Cardiac fibroblast (primary cell): ENCODE measurements around the gene CLEC16A.

Source experiments
- DNase-seq, 2 donors: peaks; one replicate each; pipeline versions ENCODE4 v3.0.0 to v3.0.0-alpha.2; 2010; ENCODE audit warnings: low read depth in 2 of 2
- H3K4me3 ChIP-seq, 2 donors: replicated peaks in 1 of 2; 1 replicate in 1 of 2; 2 replicates in 1 of 2; pipeline ENCODE4 v1.5.1; 2011; ENCODE audit warnings: low read depth in 2 of 2, low read length in 2 of 2, mild to moderate bottlenecking in 2 of 2, moderate library complexity in 1 of 2
- CTCF ChIP-seq: IDR thresholded peaks from one replicate; pipeline ENCODE4 v1.5.1; 2011; ENCODE audit warnings: low read depth, mild to moderate bottlenecking, low read length, inconsistent platforms

CLEC16A gene

GRCh38 chr16:11138022-11138768 is 193.8 kb downstream of the CLEC16A start:
- DNase-seq, result no peak
- no peak overlapping the region for H3K4me3 ChIP-seq
- TF ChIP-seq CTCF, result no peak

DNA sequence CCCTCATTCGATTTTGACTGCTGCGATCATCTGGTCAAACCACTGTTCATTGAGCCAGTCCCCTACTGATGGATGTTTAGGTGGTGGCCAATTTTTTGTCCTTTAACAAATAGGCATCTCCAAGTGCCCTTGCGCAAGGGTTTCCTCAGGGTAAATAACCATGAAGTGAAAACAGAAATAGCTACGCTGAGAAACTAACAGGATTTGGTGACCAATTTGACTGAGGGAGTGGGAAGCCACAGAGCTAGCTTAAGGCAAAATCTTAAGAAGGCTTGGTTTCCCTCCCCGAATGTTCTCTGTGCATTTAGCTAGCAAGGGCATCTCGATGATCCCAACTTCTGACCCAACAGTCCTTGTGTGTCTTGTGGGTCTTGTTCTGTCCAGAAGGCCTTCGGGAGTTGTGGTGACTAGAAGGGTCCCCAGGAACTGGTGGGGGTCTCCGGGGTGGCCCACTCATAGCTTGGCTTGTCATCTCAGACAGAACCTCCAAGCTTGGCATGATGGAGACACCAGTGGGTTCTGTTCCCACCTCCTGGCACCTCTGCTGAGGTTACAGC is 194.5 kb downstream of the CLEC16A start:
- TF ChIP-seq CTCF, result no peak
- DNase-seq, result no peak
- no peak overlapping the region for H3K4me3 ChIP-seq

DNA sequence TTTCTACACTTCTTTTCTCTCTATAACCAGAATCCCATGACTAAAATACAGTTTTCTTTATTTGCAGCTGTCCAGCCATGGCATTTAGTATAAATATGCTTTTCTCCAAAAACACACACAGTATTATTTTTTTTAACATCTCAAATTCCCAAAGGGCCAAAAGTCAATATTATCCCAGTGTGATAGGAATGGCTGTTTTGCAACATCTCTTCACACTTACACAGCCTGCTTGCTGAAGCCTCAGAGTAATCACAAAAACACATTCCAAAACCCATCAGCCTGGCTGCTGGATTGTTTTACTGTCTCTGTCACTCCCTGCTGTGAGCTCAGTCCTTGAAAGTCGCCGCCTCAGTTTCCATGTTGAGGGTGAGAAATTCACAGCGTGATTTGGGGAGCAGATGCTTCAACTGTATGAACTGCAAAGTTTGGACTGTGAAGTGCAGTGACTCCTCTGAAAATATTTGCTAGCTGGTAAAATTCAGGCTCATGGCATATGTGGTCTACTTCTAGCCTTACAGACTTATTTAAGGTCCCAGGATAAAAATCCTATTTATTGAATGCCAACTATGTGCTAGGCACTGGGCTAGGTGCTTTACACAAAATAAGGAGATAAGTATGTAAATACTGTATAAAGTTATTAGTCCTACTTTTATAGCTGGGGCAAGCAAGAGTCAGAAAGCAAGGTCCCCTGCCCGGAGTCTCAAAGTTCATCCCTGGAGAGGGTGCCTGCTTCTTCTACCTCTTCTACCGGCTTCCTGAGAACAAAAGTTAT is 195.1 kb downstream of the CLEC16A start:
- DNase-seq, result peak; percentile 74 to 86
- TF ChIP-seq CTCF, result no peak
- H3K4me3 ChIP-seq, result no peak overlapping the region

GRCh38 chr16:11140098-11140375 is 195.7 kb downstream of the CLEC16A start:
- DNase-seq, result peak in 1 of 2 donors; percentile 34
- no peak for TF ChIP-seq CTCF
- no peak overlapping the region for H3K4me3 ChIP-seq

DNA sequence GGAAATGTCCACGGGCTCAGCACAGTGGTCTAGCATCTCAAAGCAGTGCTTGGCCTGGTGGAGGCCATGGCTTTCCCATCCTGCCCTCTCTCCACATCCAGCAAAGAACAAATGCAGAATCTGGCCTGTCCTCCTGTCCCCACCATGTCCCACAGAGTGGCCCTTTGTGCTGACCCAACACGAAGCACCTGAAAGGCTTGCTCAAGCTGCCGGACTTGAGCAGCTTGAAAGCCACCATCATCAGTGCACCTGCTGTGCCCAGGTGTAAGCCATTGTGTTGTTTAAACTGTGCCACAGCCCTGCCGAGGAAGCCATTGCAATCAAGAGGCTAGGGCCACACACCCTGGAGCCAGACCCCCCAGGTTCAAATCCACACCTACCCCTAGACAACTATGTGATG is 196.1 kb downstream of the CLEC16A start:
- no peak for TF ChIP-seq CTCF
- H3K4me3 ChIP-seq, result no peak overlapping the region
- DNase-seq, result no peak

DNA sequence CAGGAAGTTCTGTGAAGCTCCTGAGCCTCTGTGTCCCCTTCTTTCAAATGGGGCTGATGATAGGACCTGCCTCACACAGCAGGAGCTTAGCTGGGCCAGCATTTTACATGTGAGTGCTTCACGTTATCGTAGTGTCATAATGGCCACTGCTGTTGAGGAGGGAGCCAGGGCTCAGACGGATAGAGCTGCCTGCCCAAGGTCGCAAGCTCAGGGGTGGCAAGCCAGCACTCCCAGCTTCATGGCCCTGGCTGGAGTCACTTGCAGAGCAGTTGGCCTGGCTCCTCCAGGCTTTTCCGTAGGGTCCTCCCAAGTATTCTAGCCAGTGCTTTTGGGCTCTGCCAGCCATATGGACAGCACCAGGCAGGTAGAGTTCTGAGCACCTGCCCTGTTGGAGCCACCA is 196.5 kb downstream of the CLEC16A start:
- TF ChIP-seq CTCF, result no peak
- no peak overlapping the region for H3K4me3 ChIP-seq
- DNase-seq, result no peak
